HG03565 (cell line): ENCODE results near the gene NDUFS4.
"Not testable (repeated sequence)": the region's sequence is repeated elsewhere in the genome, so short reads cannot be mapped to it uniquely, and the experiment has no call there.

Experiments used
- ATAC-seq: cut with Tn5 transposase; IDR thresholded peaks from one replicate; pipeline ENCODE4 v1.9.1; 2021; ENCODE audit warnings: mild to moderate bottlenecking, moderate library complexity; ENCODE audit not compliant: unreplicated experiment

NDUFS4 gene

GRCh38 chr5:53649352-53649751 lies 88.9 kb downstream of the NDUFS4 start:
- ATAC-seq: no peak

- not testable (repeated sequence) for ATAC-seq
Measured at GRCh38 chr5:53660573-53660972, 100.1 kb downstream of the NDUFS4 start.

GRCh38 chr5:53665313-53665712 lies 104.9 kb downstream of the NDUFS4 start:
- ATAC-seq: not testable (repeated sequence)

GRCh38 chr5:53667621-53668020 lies 107.2 kb downstream of the NDUFS4 start:
- ATAC-seq: no peak

GRCh38 chr5:53671447-53671846 lies 111.0 kb downstream of the NDUFS4 start:
- ATAC-seq: no peak

GRCh38 chr5:53674121-53674520 lies 113.7 kb downstream of the NDUFS4 start:
- no peak for ATAC-seq

DNA sequence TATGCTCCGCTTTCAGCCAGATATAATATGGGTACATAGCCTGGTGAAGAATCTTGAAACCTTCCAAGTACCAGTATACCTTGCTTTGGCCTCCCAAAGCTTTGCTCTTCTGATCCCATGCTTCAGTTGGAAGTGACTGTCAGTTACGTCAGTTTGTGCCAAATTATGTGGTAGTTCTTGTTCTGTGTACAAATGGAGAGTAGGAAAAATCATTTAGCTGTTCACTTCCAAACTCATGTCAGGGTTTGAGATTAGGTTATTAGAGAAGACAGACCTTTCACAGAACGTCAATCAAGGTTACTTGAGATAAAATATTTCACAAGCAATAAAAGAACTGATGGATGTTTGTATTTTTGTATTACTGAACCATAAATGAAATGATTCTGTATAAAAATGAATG lies 117.2 kb downstream of the NDUFS4 start:
- ATAC-seq: no peak

- no peak for ATAC-seq
Measured at GRCh38 chr5:53678981-53679660, 118.7 kb downstream of the NDUFS4 start.

DNA sequence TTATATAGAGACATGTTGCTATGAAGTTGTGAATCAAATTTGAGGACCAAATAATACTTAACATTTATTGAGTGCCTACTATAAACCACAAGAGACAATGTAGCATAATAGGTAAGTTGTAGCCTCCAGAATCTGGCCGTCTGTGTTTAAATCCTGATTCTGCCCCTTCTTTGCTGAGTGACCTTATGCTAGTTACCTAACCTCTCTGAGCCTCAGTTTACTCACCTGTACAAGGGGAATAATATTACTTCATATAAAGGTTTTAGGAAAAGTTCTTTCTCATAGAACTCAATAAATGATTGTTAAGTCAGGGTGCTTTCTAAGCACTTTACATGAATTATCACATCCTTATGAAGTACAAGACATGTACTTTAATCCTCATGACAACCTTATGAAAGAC lies 120.6 kb downstream of the NDUFS4 start:
- no peak for ATAC-seq

- no peak for ATAC-seq
Measured at GRCh38 chr5:53691014-53691413, 130.6 kb downstream of the NDUFS4 start.

DNA sequence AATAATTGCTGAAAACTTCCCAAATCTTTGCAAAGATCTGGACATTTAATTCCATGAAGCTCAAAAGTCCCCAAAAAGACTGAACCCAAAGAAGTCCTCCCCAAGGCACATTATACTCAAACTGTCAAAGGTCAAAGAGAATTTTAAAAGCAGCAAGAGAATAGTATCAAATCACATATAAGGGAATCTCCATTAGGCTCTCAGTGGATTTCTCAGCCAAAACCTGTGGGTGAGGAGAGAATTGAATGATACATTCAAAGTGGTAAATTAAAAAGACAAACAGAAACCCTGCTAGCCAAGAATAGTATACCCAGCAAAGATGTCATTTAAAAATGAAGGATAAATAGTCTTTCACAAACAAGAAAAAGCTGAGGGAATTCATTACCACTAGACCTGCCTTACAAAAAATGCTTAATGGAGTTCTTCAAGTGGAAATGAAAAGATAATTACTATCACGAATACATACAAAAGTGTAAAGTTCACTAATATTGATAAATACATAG lies 134.1 kb downstream of the NDUFS4 start:
- no peak for ATAC-seq

- not testable (repeated sequence) for ATAC-seq
Measured at GRCh38 chr5:53710405-53710804, 150.0 kb downstream of the NDUFS4 start.

- no peak for ATAC-seq
Measured at GRCh38 chr5:53712327-53712726, 151.9 kb downstream of the NDUFS4 start.

DNA sequence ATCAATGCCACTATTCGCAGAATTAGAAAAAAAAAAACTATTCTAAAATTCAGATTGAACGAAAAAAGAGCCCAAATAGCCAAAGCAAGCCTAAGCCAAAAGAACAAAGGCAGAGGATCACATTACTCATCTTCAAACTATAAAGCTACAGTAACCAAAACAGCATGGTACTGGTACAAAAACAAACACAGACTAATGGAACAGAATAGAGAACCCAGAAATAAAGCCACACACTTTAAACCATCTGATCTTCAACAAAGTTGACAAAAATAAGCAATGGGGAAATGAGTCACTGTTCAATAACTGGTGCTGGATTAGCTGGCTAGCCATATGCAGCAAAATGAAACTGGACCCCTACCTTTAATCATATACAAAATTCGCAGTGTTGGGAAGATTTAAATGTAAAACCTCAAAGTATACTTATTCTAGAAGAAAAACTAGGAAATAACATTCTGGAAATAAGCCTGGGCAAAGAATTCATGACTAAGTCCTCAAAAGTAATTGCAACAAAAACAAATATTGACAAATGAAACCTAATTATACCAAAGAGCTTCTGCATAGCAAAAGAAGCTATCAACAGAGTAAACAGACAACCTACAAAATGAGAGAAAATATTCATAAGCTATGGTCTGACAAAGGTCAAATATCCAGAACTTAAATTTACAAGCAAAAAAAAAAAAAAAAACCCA lies 153.7 kb downstream of the NDUFS4 start:
- no peak for ATAC-seq

DNA sequence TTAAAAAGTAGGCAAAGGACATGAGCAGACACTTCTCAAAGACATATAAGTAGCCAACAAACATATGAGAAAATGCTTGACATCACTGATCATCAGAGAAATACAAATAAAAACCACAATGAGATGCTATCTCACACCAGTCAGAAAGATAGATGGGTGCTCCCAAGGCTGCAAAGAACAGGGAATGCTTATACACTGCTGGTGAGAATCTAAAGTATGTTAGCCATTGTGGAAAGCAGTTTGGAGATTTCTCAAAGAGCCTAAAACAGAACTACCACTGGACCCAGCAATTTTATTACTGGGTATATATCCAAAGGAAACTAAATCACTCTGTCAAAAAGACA lies 154.2 kb downstream of the NDUFS4 start:
- ATAC-seq: no peak

- ATAC-seq: no peak
Measured at GRCh38 chr5:53726121-53726520, 165.7 kb downstream of the NDUFS4 start.

- no peak for ATAC-seq
Measured at GRCh38 chr5:53730943-53731342, 170.5 kb downstream of the NDUFS4 start.
